A549 (cell line): ENCODE data around the gene GABPA. TPM values are rescaled to one million over a fixed set of nuclear protein-coding genes. Genes with fewer than 3 reads are reported as not detected.

Source experiments
- ATAC-seq, 2 experiments: fragments of 200-7000 bp in 1 of 2; fragments of >200 bp in 1 of 2; cut with Nextera tagmentation in 1 of 2; cut with Tn5 transposase in 1 of 2; 3 replicates each; pipeline versions ENCODE4 v1.8.0 to v1.9.1; 2018 to 2020; ENCODE audit warnings: mild to moderate bottlenecking in 1 of 2, moderate library complexity in 1 of 2
- CTCF ChIA-PET: fragments of 300-600 bp; sonication (Branson Sonifier 250); formaldehyde crosslinking; extraction: SDS; loops from one replicate; lab custom pipeline; 2021; ENCODE audit warnings: antibody characterized with exemption, inconsistent platforms; lab: Yijun Ruan, JAX
- POLR2A ChIA-PET: fragments of 350-600 bp; formaldehyde crosslinking; extraction: SDS; loops from one replicate; lab custom pipeline; 2021; ENCODE audit warnings: antibody characterized with exemption, inconsistent platforms; lab: Yijun Ruan, JAX
- DNase-seq, 2 experiments: peaks; one replicate each; pipeline versions ENCODE4 v3.0.0 to v3.0.0-alpha.2; 2011 to 2016; ENCODE audit warnings: low read depth in 1 of 2, low spot score in 1 of 2
- FAIRE-seq: peaks from 2 replicates; lab custom pipeline; 2011; peaks lifted over from hg19 to GRCh38; lab: Jason Lieb, UNC
- H3K27ac ChIP-seq, 2 experiments: fragments of >200 bp; sonication (Bioruptor Twin); formaldehyde crosslinking; 3 replicates each; pipeline ENCODE4 v1.5.1; 2016 to 2017
- H3K4me1 ChIP-seq: fragments of >200 bp; sonication (Bioruptor Twin); formaldehyde crosslinking; 3 replicates; pipeline ENCODE4 v1.6.1; 2016
- H3K4me2 ChIP-seq: fragments of >200 bp; sonication (Bioruptor Twin); formaldehyde crosslinking; 3 replicates; pipeline ENCODE4 v1.6.1; 2016
- H3K4me3 ChIP-seq: fragments of >200 bp; sonication (Bioruptor Twin); formaldehyde crosslinking; 3 replicates; pipeline ENCODE4 v1.5.1; 2016
- H3K9me3 ChIP-seq: fragments of >200 bp; sonication (Bioruptor Twin); formaldehyde crosslinking; 3 replicates; pipeline ENCODE4 v1.6.1; 2016
- BHLHE40 ChIP-seq: IDR thresholded peaks from 2 replicates; pipeline ENCODE4 v1.6.1; 2012; ENCODE audit warnings: low read depth, low read length, inconsistent platforms
- CHD2 ChIP-seq: fragments of 150-350 bp; IDR thresholded peaks from 2 replicates; pipeline ENCODE4 v1.6.1; 2014; ENCODE audit warnings: low read length; ENCODE audit not compliant: partially characterized antibody
- EP300 ChIP-seq, 2 experiments: fragments of >200 bp; sonication (Bioruptor Twin); formaldehyde crosslinking; IDR thresholded peaks; 2 replicates in 1 of 2; 3 replicates in 1 of 2; pipeline ENCODE4 v1.6.1; 2016 to 2017
- ESRRA ChIP-seq: fragments of 150-350 bp; IDR thresholded peaks from 2 replicates; pipeline ENCODE4 v1.6.1; 2014; ENCODE audit warnings: mild to moderate bottlenecking, low read length, borderline replicate concordance
- FOXS1 ChIP-seq: fragments of 250-450 bp; sonication (Bioruptor Pico); IDR thresholded peaks from 2 replicates; pipeline ENCODE4 v1.5.0; 2020; ENCODE audit warnings: mild to moderate bottlenecking, moderate library complexity
- GATA3 ChIP-seq: IDR thresholded peaks from 2 replicates; pipeline ENCODE4 v1.6.1; 2012; ENCODE audit warnings: borderline replicate concordance
- HDAC2 ChIP-seq: fragments of 200-600 bp; sonication (generic); IDR thresholded peaks from 2 replicates; pipeline ENCODE4 v1.6.1; 2016
- HOXA7 ChIP-seq: fragments of 250-450 bp; sonication (Bioruptor Pico); IDR thresholded peaks from 2 replicates; pipeline ENCODE4 v1.5.0; 2020; ENCODE audit warnings: mild to moderate bottlenecking, moderate library complexity
- HOXB13 ChIP-seq: fragments of 250-450 bp; sonication (Bioruptor Pico); IDR thresholded peaks from 2 replicates; pipeline ENCODE4 v1.5.0; 2020; ENCODE audit warnings: low read depth, mild to moderate bottlenecking, moderate library complexity
- KDM1A ChIP-seq: fragments of 200-600 bp; sonication (generic); IDR thresholded peaks from 2 replicates; pipeline ENCODE4 v1.6.1; 2016; ENCODE audit warnings: low read depth, mild to moderate bottlenecking
- MAZ ChIP-seq: fragments of 150-350 bp; IDR thresholded peaks from 2 replicates; pipeline ENCODE4 v1.6.1; 2014; ENCODE audit warnings: antibody characterized with exemption, low read depth, low read length, borderline replicate concordance
- NFE2L2 ChIP-seq: fragments of 150-350 bp; conservative IDR thresholded peaks from 2 replicates; pipeline ENCODE4 v1.6.1; 2014; ENCODE audit warnings: low read length
- NR3C1 ChIP-seq: fragments of >200 bp; sonication (Bioruptor Twin); formaldehyde crosslinking; IDR thresholded peaks from 3 replicates; pipeline ENCODE4 v1.6.1; 2017
- POLR2A ChIP-seq: IDR thresholded peaks from 2 replicates; pipeline ENCODE4 v1.6.1; 2012; ENCODE audit warnings: mild to moderate bottlenecking, low read length
- POLR2AphosphoS2 ChIP-seq: conservative IDR thresholded peaks from 2 replicates; pipeline ENCODE4 v1.6.1; 2012; ENCODE audit warnings: low read length, improper control_type of control experiment, inconsistent platforms
- RARB ChIP-seq: fragments of 250-450 bp; sonication (Bioruptor Pico); IDR thresholded peaks from 2 replicates; pipeline ENCODE4 v1.8.0; 2021; ENCODE audit warnings: mild to moderate bottlenecking, moderate library complexity
- RCOR1 ChIP-seq: fragments of 150-350 bp; IDR thresholded peaks from 2 replicates; pipeline ENCODE4 v1.6.1; 2014; ENCODE audit warnings: antibody characterized with exemption, low read length, low read depth
- RFX5 ChIP-seq: fragments of 450-650 bp; IDR thresholded peaks from 2 replicates; pipeline ENCODE4 v1.7.1; 2014; ENCODE audit warnings: antibody characterized with exemption, mild to moderate bottlenecking, moderate library complexity
- SREBF2 ChIP-seq: fragments of 450-650 bp; IDR thresholded peaks from 2 replicates; pipeline ENCODE4 v1.6.1; 2014; ENCODE audit warnings: mild to moderate bottlenecking, moderate library complexity
- TP53 ChIP-seq: fragments of 250-450 bp; sonication (Bioruptor Pico); IDR thresholded peaks from 2 replicates; pipeline ENCODE4 v1.5.0; 2021; ENCODE audit warnings: mild to moderate bottlenecking, moderate library complexity
- ZC3H11A ChIP-seq: fragments of 450-650 bp; IDR thresholded peaks from 2 replicates; pipeline ENCODE4 v1.6.1; 2014; ENCODE audit warnings: antibody characterized with exemption, mild to moderate bottlenecking
- ZNF302 ChIP-seq: fragments of 250-450 bp; sonication (Bioruptor Pico); IDR thresholded peaks from 2 replicates; pipeline ENCODE4 v1.9.0; 2021; ENCODE audit warnings: inconsistent platforms, mild to moderate bottlenecking, moderate library complexity
- WGBS: methylation state at CpG from one replicate; pipeline ENCODE4 v1.1.6; 2017; ENCODE audit errors: missing lambda C conversion rate; 5-methylcytosine and 5-hydroxymethylcytosine counted together
- polyA plus RNA-seq, 4 experiments: library from polyadenylated mRNA; depleted of rRNA in 3 of 4; stranded (reverse); fragments of >200 nt; fragmentation: RNase III in 1 of 4; extraction: RNeasy Plus Mini Kit Qiagen cat#74134 plus additional on column Dnase treatment in 1 of 4; gene quantifications; 2 replicates in 3 of 4; 3 replicates in 1 of 4; pipeline ENCODE4 v1.2.3, GENCODE V29; 2011 to 2017
- TF ChIP-seq, protein P1 (sequence below): fragments of 450-650 bp; IDR thresholded peaks from 2 replicates; pipeline ENCODE4 v1.6.1; 2014; ENCODE audit warnings: antibody characterized with exemption
- TF ChIP-seq, protein P2 (sequence below): fragments of 150-350 bp; IDR thresholded peaks from 2 replicates; pipeline ENCODE4 v1.6.1; 2014; ENCODE audit warnings: low read depth, mild to moderate bottlenecking, low read length
- TF ChIP-seq, protein P3 (sequence below): fragments of 250-450 bp; sonication (Bioruptor Pico); IDR thresholded peaks from 2 replicates; pipeline ENCODE4 v1.5.0; 2021; ENCODE audit warnings: mild to moderate bottlenecking, moderate library complexity, borderline replicate concordance
- TF ChIP-seq, protein P4 (sequence below): fragments of 200-600 bp; sonication (generic); IDR thresholded peaks from 2 replicates; pipeline ENCODE4 v1.6.1; 2016; ENCODE audit warnings: antibody characterized with exemption, mild to moderate bottlenecking, moderate library complexity
- TF ChIP-seq, protein P5 (sequence below): fragments of 250-450 bp; sonication (Bioruptor Pico); IDR thresholded peaks from 2 replicates; pipeline ENCODE4 v1.5.0; 2020; ENCODE audit warnings: low read depth, mild to moderate bottlenecking, moderate library complexity
- TF ChIP-seq, protein P6 (sequence below): fragments of >200 bp; sonication (Bioruptor Twin); formaldehyde crosslinking; IDR thresholded peaks from 3 replicates; pipeline ENCODE4 v1.6.1; 2016

GABPA gene
- polyA plus RNA-seq, 2 of the 4 experiments (the other 2 are of a cell fraction), result 7.3 to 17.3 TPM

DNA sequence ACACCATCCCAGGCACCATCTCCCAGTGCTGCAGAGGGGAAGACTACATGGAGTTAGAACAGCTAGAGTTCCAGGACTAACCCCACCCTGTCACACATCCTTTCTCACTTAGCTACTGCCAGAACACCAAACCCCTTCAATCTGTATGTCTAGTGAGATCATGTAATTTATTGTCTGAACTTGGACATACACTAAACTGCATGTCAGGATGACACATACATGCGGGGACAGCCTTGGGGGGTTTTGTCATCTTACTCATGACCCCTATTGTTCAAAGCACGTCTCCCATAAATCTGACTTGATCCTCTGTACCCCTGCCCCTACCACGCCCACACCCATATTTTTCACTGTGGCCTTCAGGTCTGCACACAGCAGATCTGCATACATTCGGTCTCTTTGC is 71.3 kb downstream of the GABPA start:
- POLR2A ChIA-PET, result no interaction called here
- TF ChIP-seq RFX5 (no peak), HDAC2 (no peak), KDM1A (no peak), RCOR1 (no peak), SREBF2 (no peak), FOXS1 (CRISPR knock-in tag) (no peak), POLR2AphosphoS2 (no peak), HOXB13 (CRISPR knock-in tag) (no peak), NFE2L2 (no peak)
- TF ChIP-seq, protein P1, sequence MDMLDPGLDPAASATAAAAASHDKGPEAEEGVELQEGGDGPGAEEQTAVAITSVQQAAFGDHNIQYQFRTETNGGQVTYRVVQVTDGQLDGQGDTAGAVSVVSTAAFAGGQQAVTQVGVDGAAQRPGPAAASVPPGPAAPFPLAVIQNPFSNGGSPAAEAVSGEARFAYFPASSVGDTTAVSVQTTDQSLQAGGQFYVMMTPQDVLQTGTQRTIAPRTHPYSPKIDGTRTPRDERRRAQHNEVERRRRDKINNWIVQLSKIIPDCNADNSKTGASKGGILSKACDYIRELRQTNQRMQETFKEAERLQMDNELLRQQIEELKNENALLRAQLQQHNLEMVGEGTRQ, result no peak
- TF ChIP-seq, protein P2, sequence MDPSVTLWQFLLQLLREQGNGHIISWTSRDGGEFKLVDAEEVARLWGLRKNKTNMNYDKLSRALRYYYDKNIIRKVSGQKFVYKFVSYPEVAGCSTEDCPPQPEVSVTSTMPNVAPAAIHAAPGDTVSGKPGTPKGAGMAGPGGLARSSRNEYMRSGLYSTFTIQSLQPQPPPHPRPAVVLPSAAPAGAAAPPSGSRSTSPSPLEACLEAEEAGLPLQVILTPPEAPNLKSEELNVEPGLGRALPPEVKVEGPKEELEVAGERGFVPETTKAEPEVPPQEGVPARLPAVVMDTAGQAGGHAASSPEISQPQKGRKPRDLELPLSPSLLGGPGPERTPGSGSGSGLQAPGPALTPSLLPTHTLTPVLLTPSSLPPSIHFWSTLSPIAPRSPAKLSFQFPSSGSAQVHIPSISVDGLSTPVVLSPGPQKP, result no peak
- TF ChIP-seq, protein P3, sequence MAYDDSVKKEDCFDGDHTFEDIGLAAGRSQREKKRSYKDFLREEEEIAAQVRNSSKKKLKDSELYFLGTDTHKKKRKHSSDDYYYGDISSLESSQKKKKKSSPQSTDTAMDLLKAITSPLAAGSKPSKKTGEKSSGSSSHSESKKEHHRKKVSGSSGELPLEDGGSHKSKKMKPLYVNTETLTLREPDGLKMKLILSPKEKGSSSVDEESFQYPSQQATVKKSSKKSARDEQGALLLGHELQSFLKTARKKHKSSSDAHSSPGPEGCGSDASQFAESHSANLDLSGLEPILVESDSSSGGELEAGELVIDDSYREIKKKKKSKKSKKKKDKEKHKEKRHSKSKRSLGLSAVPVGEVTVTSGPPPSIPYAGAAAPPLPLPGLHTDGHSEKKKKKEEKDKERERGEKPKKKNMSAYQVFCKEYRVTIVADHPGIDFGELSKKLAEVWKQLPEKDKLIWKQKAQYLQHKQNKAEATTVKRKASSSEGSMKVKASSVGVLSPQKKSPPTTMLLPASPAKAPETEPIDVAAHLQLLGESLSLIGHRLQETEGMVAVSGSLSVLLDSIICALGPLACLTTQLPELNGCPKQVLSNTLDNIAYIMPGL (CRISPR knock-in tag), result no peak
- TF ChIP-seq, protein P4, sequence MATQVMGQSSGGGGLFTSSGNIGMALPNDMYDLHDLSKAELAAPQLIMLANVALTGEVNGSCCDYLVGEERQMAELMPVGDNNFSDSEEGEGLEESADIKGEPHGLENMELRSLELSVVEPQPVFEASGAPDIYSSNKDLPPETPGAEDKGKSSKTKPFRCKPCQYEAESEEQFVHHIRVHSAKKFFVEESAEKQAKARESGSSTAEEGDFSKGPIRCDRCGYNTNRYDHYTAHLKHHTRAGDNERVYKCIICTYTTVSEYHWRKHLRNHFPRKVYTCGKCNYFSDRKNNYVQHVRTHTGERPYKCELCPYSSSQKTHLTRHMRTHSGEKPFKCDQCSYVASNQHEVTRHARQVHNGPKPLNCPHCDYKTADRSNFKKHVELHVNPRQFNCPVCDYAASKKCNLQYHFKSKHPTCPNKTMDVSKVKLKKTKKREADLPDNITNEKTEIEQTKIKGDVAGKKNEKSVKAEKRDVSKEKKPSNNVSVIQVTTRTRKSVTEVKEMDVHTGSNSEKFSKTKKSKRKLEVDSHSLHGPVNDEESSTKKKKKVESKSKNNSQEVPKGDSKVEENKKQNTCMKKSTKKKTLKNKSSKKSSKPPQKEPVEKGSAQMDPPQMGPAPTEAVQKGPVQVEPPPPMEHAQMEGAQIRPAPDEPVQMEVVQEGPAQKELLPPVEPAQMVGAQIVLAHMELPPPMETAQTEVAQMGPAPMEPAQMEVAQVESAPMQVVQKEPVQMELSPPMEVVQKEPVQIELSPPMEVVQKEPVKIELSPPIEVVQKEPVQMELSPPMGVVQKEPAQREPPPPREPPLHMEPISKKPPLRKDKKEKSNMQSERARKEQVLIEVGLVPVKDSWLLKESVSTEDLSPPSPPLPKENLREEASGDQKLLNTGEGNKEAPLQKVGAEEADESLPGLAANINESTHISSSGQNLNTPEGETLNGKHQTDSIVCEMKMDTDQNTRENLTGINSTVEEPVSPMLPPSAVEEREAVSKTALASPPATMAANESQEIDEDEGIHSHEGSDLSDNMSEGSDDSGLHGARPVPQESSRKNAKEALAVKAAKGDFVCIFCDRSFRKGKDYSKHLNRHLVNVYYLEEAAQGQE, result no peak

DNA sequence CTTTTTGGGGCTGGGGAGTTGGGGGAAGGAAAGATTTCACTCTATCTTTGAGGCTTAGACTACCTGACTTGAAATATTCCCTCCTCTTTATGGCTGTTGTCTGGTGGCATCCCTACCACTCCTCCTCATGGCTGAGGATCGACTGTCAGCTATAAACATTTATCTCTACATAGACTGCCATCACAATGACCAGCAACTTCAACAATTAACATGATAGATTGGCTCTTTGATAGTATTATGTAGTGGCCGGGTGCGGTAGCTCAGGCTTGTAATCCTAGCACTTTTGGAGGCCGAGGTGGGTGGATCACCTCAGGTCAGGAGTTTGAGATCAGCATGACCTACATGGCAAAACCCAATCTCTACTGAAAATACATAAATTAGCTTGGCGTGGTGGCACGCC is 72.4 kb downstream of the GABPA start:
- H3K27ac ChIP-seq, result no peak overlapping the region
- 70% methylated on average over 5 of the region's 6 CpGs for whole genome bisulfite sequencing
- ChIA-PET POLR2A (no interaction called here), CTCF (interaction anchor here (1.1 kb wide), 1 partner anchor 43 kb away, joined by 3 read pairs; no protein-coding TSS in a partner anchor)
- no peaks in the 10 kb centered on the region for H3K9me3 ChIP-seq
- no peaks in the 10 kb centered on the region for H3K4me1 ChIP-seq
- no peak overlapping the region for H3K4me3 ChIP-seq
- H3K4me2 ChIP-seq, result no peak overlapping the region
- ATAC-seq (no peak), FAIRE-seq (no peak), DNase-seq (no peak)
- TF ChIP-seq GATA3, result no peak

More for the DNA sequence above, 71.3 kb downstream of the GABPA start:
- ATAC-seq, result no peak
- Histone ChIP-seq H3K27ac (no peak overlapping the region), H3K4me2 (no peak overlapping the region), H3K4me3 (no peak overlapping the region), H3K4me1 (no peaks in the 10 kb centered on the region), H3K9me3 (no peaks in the 10 kb centered on the region)
- DNase-seq, result no peak
- CTCF ChIA-PET, result no interaction called here
- no peak for FAIRE-seq
- 40% methylated on average over 4 of the region's 4 CpGs for WGBS

DNA sequence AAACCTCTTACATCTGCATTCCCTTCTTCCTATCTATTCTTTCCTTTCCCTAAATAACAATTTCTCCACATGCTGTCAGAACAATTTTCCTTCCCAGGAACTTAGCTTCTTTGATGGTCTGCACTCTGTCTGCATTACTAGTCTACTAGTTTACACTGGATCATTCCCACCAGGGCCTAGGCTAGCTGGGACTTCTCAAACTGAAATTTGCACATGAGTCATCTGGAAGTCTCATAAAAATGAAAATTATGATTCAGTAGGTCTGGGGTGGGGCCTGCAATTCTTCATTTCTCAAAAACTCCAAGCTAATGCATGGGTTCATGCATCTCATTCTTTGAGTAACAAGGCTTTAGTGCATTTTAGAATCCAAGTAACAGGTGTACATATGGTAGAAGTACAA is 74.2 kb downstream of the GABPA start:
- no peaks in the 10 kb centered on the region for H3K9me3 ChIP-seq
- no peak for ATAC-seq
- no peak overlapping the region for H3K4me3 ChIP-seq
- ChIA-PET CTCF (interaction anchor here (1.2 kb wide), 1 partner anchor 908 kb away, joined by 5 read pairs; no protein-coding TSS in a partner anchor), POLR2A (no interaction called here)
- no peak for DNase-seq
- H3K27ac ChIP-seq, result no peak overlapping the region
- no peaks in the 10 kb centered on the region for H3K4me1 ChIP-seq
- no peak overlapping the region for H3K4me2 ChIP-seq
- no peak for FAIRE-seq
- TF ChIP-seq TP53 (CRISPR knock-in tag) (no peak), HOXA7 (CRISPR knock-in tag) (no peak), NR3C1 (no peak), ESRRA (no peak), POLR2A (no peak), CHD2 (no peak), POLR2AphosphoS2 (no peak), BHLHE40 (no peak), RARB (CRISPR knock-in tag) (no peak), ZC3H11A (no peak), EP300 (IDR thresholded peaks at IDR 0.05) (no peak), ZNF302 (CRISPR knock-in tag) (no peak), MAZ (no peak), RCOR1 (no peak)
- TF ChIP-seq, protein P5, sequence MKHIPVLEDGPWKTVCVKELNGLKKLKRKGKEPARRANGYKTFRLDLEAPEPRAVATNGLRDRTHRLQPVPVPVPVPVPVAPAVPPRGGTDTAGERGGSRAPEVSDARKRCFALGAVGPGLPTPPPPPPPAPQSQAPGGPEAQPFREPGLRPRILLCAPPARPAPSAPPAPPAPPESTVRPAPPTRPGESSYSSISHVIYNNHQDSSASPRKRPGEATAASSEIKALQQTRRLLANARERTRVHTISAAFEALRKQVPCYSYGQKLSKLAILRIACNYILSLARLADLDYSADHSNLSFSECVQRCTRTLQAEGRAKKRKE (CRISPR knock-in tag), result no peak
- TF ChIP-seq, protein P6, sequence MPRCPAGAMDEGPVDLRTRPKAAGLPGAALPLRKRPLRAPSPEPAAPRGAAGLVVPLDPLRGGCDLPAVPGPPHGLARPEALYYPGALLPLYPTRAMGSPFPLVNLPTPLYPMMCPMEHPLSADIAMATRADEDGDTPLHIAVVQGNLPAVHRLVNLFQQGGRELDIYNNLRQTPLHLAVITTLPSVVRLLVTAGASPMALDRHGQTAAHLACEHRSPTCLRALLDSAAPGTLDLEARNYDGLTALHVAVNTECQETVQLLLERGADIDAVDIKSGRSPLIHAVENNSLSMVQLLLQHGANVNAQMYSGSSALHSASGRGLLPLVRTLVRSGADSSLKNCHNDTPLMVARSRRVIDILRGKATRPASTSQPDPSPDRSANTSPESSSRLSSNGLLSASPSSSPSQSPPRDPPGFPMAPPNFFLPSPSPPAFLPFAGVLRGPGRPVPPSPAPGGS, result no peak
